ENCODE results near the gene HMCN1.

HMCN1 gene

GRCh38 chr1:186086583-186086982 lies 352.4 kb downstream of the HMCN1 start:
- DNase-seq (ENCODE audit: low read depth in 2 of 2): no peak

- no peak for DNase-seq (ENCODE audit: low read depth in 2 of 2)
Observed at GRCh38 chr1:186089940-186090339, 355.7 kb downstream of the HMCN1 start.

GRCh38 chr1:186091222-186091720 lies 357.1 kb downstream of the HMCN1 start:
- DNase-seq (ENCODE audit: low read depth in 2 of 2): no peak

GRCh38 chr1:186093437-186093836 lies 359.2 kb downstream of the HMCN1 start:
- DNase-seq (ENCODE audit: low read depth in 2 of 2): no peak

- no peak for DNase-seq (ENCODE audit: low read depth in 2 of 2)
Observed at GRCh38 chr1:186094172-186094571, 360.0 kb downstream of the HMCN1 start.

GRCh38 chr1:186099336-186100104 lies 365.3 kb downstream of the HMCN1 start:
- DNase-seq (ENCODE audit: low read depth in 2 of 2): no peak

GRCh38 chr1:186102107-186102506 lies 367.9 kb downstream of the HMCN1 start:
- no peak for DNase-seq (ENCODE audit: low read depth in 2 of 2)

- DNase-seq (ENCODE audit: low read depth in 2 of 2): no peak
Observed at GRCh38 chr1:186102547-186103148, 368.5 kb downstream of the HMCN1 start.

GRCh38 chr1:186104459-186104858 lies 370.3 kb downstream of the HMCN1 start:
- no peak for DNase-seq (ENCODE audit: low read depth in 2 of 2)

GRCh38 chr1:186112280-186112679 lies 378.1 kb downstream of the HMCN1 start:
- DNase-seq (ENCODE audit: low read depth in 2 of 2): no peak

GRCh38 chr1:186113461-186113860 lies 379.3 kb downstream of the HMCN1 start:
- no peak for DNase-seq (ENCODE audit: low read depth in 2 of 2)

GRCh38 chr1:186118724-186119123 lies 384.5 kb downstream of the HMCN1 start:
- DNase-seq (ENCODE audit: low read depth in 2 of 2): no peak

GRCh38 chr1:186122837-186123236 lies 388.6 kb downstream of the HMCN1 start:
- DNase-seq (ENCODE audit: low read depth in 2 of 2): no peak

GRCh38 chr1:186125035-186125434 lies 390.8 kb downstream of the HMCN1 start:
- no peak for DNase-seq (ENCODE audit: low read depth in 2 of 2)

- no peak for DNase-seq (ENCODE audit: low read depth in 2 of 2)
Observed at GRCh38 chr1:186125511-186125910, 391.3 kb downstream of the HMCN1 start.

- DNase-seq (ENCODE audit: low read depth in 2 of 2): no peak
Observed at GRCh38 chr1:186129758-186130157, 395.6 kb downstream of the HMCN1 start.

- no peak for DNase-seq (ENCODE audit: low read depth in 2 of 2)
Observed at GRCh38 chr1:186139115-186139514, 404.9 kb downstream of the HMCN1 start.

GRCh38 chr1:186139701-186140100 lies 405.5 kb downstream of the HMCN1 start:
- no peak for DNase-seq (ENCODE audit: low read depth in 2 of 2)

GRCh38 chr1:186142159-186142558 lies 408.0 kb downstream of the HMCN1 start:
- DNase-seq (ENCODE audit: low read depth in 2 of 2): no peak

- DNase-seq (ENCODE audit: low read depth in 2 of 2): no peak
Observed at GRCh38 chr1:186142916-186143315, 408.7 kb downstream of the HMCN1 start.

GRCh38 chr1:186143481-186143880 lies 409.3 kb downstream of the HMCN1 start:
- no peak for DNase-seq (ENCODE audit: low read depth in 2 of 2)

GRCh38 chr1:186144505-186144904 lies 410.3 kb downstream of the HMCN1 start:
- DNase-seq (ENCODE audit: low read depth in 2 of 2): no peak

- DNase-seq (ENCODE audit: low read depth in 2 of 2): no peak
Observed at GRCh38 chr1:186146974-186147373, 412.8 kb downstream of the HMCN1 start.

Measured in stimulated activated CD8-positive, alpha-beta memory T cell treated with anti-CD3 and anti-CD28 coated beads, Interleukin-7, amount 100 ng/mL, for 4 hours (primary cell).